Mesendoderm (in vitro differentiated cells): ENCODE results near the gene IDNK.

Experiments used
- DNase-seq: peaks from one replicate; pipeline ENCODE4 v3.0.0; 2013
- H2AK5ac ChIP-seq: 2 replicates; pipeline ENCODE4 v1.6.1; 2013; ENCODE audit warnings: low read length, inconsistent platforms
- H2BK120ac ChIP-seq: 2 replicates; pipeline ENCODE4 v1.6.1; 2013; ENCODE audit warnings: low read depth, mild to moderate bottlenecking, low read length, moderate library complexity, mixed read lengths
- H2BK15ac ChIP-seq: replicated peaks from 2 replicates; pipeline ENCODE4 v1.6.1; 2013; ENCODE audit warnings: low read depth, mild to moderate bottlenecking, moderate library complexity
- H2BK5ac ChIP-seq: 2 replicates; pipeline ENCODE4 v1.6.1; 2013; ENCODE audit warnings: low read length, inconsistent platforms
- H3K18ac ChIP-seq: 2 replicates; pipeline ENCODE4 v1.6.1; 2013; ENCODE audit warnings: mild to moderate bottlenecking, low read length, mixed read lengths
- H3K23ac ChIP-seq: one replicate; pipeline ENCODE4 v1.6.1; 2013; ENCODE audit warnings: low read length
- H3K27ac ChIP-seq: 2 replicates; pipeline ENCODE4 v1.5.1; 2013; ENCODE audit warnings: low read depth, mild to moderate bottlenecking, inconsistent platforms, low read length, moderate library complexity
- H3K27me3 ChIP-seq: 2 replicates; pipeline ENCODE4 v1.6.1; 2013; ENCODE audit warnings: low read length, control low read depth, mild to moderate bottlenecking, inconsistent platforms; ENCODE audit not compliant: insufficient read depth, poor library complexity
- H3K36me3 ChIP-seq: 2 replicates; pipeline ENCODE4 v1.6.1; 2013; ENCODE audit warnings: low read length, inconsistent platforms; ENCODE audit not compliant: control insufficient read depth, insufficient read depth
- H3K4ac ChIP-seq: one replicate; pipeline ENCODE4 v1.6.1; 2013; ENCODE audit warnings: low read depth, mild to moderate bottlenecking, low read length, moderate library complexity
- H3K4me1 ChIP-seq: 2 replicates; pipeline ENCODE4 v1.6.1; 2013; ENCODE audit warnings: low read depth, low read length, inconsistent platforms; ENCODE audit not compliant: control insufficient read depth
- H3K4me2 ChIP-seq: 2 replicates; pipeline ENCODE4 v1.6.1; 2013; ENCODE audit warnings: low read length
- H3K4me3 ChIP-seq: 2 replicates; pipeline ENCODE4 v1.5.1; 2013; ENCODE audit warnings: mild to moderate bottlenecking, low read length
- H3K56ac ChIP-seq: one replicate; pipeline ENCODE4 v1.6.1; 2013; ENCODE audit warnings: low read length
- H3K79me1 ChIP-seq: 2 replicates; pipeline ENCODE4 v1.6.1; 2013; ENCODE audit warnings: low read length, inconsistent platforms
- H3K79me2 ChIP-seq: 2 replicates; pipeline ENCODE4 v1.6.1; 2013; ENCODE audit warnings: mild to moderate bottlenecking, low read length; ENCODE audit not compliant: control insufficient read depth, insufficient read depth
- H3K9ac ChIP-seq: 2 replicates; pipeline ENCODE4 v1.6.1; 2013; ENCODE audit warnings: low read length, inconsistent platforms
- H4K5ac ChIP-seq: one replicate; pipeline ENCODE4 v1.6.1; 2013; ENCODE audit warnings: low read length
- H4K8ac ChIP-seq: one replicate; pipeline ENCODE4 v1.6.1; 2013; ENCODE audit warnings: low read depth, mild to moderate bottlenecking, control low read depth, low read length, moderate library complexity
- WGBS: extraction: QIAGEN DNeasy Blood & Tissue Kit; methylation state at CpG from one replicate; pipeline ENCODE4 v1.1.7; 2013; ENCODE audit warnings: low lambda C conversion rate, missing lambda C conversion rate; ENCODE audit not compliant: insufficient coverage; ENCODE audit errors: extremely low coverage; 5-methylcytosine and 5-hydroxymethylcytosine counted together

IDNK gene

DNA sequence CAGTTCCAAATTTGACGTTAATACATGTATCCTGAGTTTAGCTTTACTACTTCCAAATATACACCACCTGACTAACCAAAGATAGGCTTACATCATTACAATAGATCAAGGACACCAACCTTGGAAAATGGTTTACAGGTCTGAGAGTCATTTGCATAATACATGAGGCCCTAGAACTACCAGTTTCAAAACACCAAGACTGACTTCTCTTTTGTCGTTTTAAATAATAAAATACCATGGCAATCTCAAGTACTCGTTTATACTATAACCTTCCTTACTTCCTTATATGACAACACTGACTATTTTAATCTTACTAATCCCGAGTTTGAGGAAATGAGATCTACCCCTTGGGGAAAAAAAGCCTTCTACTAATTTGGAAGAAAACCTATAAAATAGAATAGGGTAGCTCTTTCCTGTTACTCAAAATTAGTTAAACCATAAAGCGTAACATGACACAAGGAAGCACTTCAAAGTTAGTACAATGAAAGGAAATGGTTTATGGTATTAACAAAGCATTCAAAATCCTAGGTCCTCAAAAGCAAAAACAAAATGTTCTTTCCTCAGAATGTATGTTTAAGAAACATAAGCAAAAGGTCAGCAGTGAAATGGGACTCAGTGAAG, 42.7 kb downstream of the IDNK start:
- Histone ChIP-seq H3K4ac (no peak overlapping the region), H3K23ac (no peak overlapping the region), H2BK120ac (no peak overlapping the region), H3K79me1 (peaks cover 2% of the 10 kb centered on the region), H4K5ac (no peak overlapping the region), H3K79me2 (no peaks in the 10 kb centered on the region), H2BK15ac (no peak overlapping the region), H3K4me1 (no peaks in the 10 kb centered on the region), H3K18ac (no peak overlapping the region), H2BK5ac (no peak overlapping the region), H3K4me3 (no peak overlapping the region), H3K56ac (no peak overlapping the region), H3K27ac (no peak overlapping the region), H3K4me2 (no peak overlapping the region), H3K27me3 (no peaks in the 10 kb centered on the region), H3K36me3 (no peaks in the 10 kb centered on the region), H4K8ac (no peak overlapping the region), H2AK5ac (no peak overlapping the region), H3K9ac (no peak overlapping the region)
- WGBS = 83% methylated on average over 2 of the region's 5 CpGs
- DNase-seq = no peak

DNA sequence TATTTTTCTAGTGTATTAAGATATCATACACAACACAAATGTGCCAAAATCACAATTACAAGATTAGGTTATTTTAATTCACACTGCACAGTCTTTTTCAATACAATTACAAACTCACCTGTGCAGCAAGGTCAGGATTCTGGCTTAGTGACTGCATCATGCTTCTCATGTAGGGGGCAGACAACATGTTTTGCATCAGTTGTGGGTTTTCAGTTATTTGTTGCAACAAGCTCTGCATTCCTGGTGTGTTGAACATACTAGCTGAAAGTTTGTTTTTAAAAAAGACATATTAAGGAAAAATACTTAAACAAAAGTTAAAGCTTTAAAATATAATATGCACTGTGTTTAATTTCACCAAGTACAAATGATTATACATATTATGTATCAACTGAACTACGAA, 46.1 kb downstream of the IDNK start:
- H3K27ac ChIP-seq = no peak overlapping the region
- no peak overlapping the region for H3K9ac ChIP-seq
- H3K4me1 ChIP-seq = no peaks in the 10 kb centered on the region
- H3K18ac ChIP-seq = no peak overlapping the region
- H4K5ac ChIP-seq = no peak overlapping the region
- H3K23ac ChIP-seq = no peak overlapping the region
- no peak overlapping the region for H3K4ac ChIP-seq
- H2AK5ac ChIP-seq = no peak overlapping the region
- no CpG with 5 or more reads among the region's 1 CpG for WGBS
- no peak overlapping the region for H4K8ac ChIP-seq
- no peak overlapping the region for H3K56ac ChIP-seq
- no peak for DNase-seq
- H2BK15ac ChIP-seq = no peak overlapping the region
- no peak overlapping the region for H3K4me2 ChIP-seq
- H3K27me3 ChIP-seq = no peaks in the 10 kb centered on the region
- H2BK120ac ChIP-seq = no peak overlapping the region
- no peaks in the 10 kb centered on the region for H3K36me3 ChIP-seq
- H2BK5ac ChIP-seq = no peak overlapping the region
- peaks cover 8% of the 10 kb centered on the region for H3K79me1 ChIP-seq
- H3K79me2 ChIP-seq = peaks cover 3% of the 10 kb centered on the region
- no peak overlapping the region for H3K4me3 ChIP-seq

DNA sequence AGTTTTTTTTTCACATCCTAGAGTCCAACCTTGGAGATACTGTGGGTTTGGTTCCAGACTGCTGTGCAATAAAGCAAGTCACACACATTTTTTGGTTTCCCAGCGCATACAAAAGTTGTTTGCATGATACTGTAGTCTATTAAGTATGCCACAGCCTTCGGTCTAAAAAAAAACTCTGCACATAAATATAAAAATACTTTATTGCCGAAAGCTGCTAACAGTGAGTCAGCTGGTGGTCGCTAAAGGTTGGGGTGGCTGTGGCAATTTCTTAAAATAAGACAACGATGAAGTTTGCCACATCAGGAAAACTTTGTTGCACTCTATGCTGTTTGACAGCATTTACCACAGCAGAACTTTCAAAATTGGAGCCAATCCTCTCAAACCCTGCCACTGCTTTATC, 47.4 kb downstream of the IDNK start:
- DNase-seq = no peak
- Histone ChIP-seq H3K27me3 (no peaks in the 10 kb centered on the region), H3K4me1 (no peaks in the 10 kb centered on the region), H2AK5ac (no peak overlapping the region), H3K4me2 (no peak overlapping the region), H3K79me2 (peaks cover 3% of the 10 kb centered on the region), H3K56ac (no peak overlapping the region), H3K27ac (no peak overlapping the region), H2BK15ac (no peak overlapping the region), H3K9ac (no peak overlapping the region), H3K4me3 (no peak overlapping the region), H3K36me3 (no peaks in the 10 kb centered on the region), H4K5ac (no peak overlapping the region), H2BK5ac (no peak overlapping the region), H3K4ac (no peak overlapping the region), H3K79me1 (peaks cover 8% of the 10 kb centered on the region), H3K18ac (no peak overlapping the region), H2BK120ac (no peak overlapping the region), H3K23ac (no peak overlapping the region), H4K8ac (no peak overlapping the region)
- no CpG with 5 or more reads among the region's 5 CpGs for WGBS

DNA sequence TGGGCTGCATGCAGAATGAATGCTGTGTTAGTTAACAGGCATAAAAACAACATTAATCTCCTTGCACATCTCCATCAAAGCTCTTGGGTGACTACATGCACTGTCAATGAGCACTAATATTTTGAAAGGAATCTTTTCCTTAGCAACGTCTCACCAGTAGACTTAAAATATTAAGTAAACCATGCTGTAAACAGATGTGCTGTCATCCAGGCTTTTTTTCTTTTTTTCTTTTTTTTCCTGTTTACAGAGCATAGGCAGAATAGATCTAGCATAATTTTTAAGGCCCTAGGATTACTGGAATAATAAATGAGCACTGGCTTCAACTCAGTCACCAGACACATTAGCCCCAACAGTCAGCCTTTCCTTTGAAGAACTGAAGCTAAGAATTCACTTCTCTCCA, 48.5 kb downstream of the IDNK start:
- no peak overlapping the region for H4K5ac ChIP-seq
- H2BK120ac ChIP-seq = no peak overlapping the region
- no peak overlapping the region for H3K4me2 ChIP-seq
- H3K9ac ChIP-seq = no peak overlapping the region
- no peak overlapping the region for H3K56ac ChIP-seq
- no peaks in the 10 kb centered on the region for H3K4me1 ChIP-seq
- H3K18ac ChIP-seq = no peak overlapping the region
- no CpG with 5 or more reads among the region's 1 CpG for WGBS
- no peak overlapping the region for H3K4me3 ChIP-seq
- no peak overlapping the region for H2BK5ac ChIP-seq
- DNase-seq = no peak
- H3K27ac ChIP-seq = no peak overlapping the region
- peaks cover 8% of the 10 kb centered on the region for H3K79me1 ChIP-seq
- no peaks in the 10 kb centered on the region for H3K27me3 ChIP-seq
- H3K23ac ChIP-seq = no peak overlapping the region
- H2AK5ac ChIP-seq = no peak overlapping the region
- no peak overlapping the region for H4K8ac ChIP-seq
- no peaks in the 10 kb centered on the region for H3K36me3 ChIP-seq
- no peak overlapping the region for H3K4ac ChIP-seq
- H2BK15ac ChIP-seq = no peak overlapping the region
- peaks cover 6% of the 10 kb centered on the region for H3K79me2 ChIP-seq

DNA sequence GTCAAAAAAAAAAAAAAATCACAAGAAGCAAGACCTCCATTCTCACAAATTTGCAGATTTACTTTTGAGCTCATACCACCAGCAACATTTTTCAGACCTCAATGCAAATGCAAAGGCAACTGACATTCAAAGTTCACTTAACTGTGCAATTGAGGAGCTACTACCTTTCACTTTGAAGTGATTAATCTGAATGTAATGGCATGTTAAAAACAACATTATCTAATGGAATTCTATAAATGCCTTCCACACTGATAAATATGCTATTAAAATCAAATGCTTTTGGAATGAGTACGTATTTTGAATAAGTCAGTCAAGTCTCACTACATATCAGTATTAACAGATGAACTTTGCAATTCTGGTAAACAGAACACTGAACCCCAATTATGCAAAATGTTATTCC, 52.5 kb downstream of the IDNK start:
- no peak overlapping the region for H3K4me3 ChIP-seq
- H4K8ac ChIP-seq = no peak overlapping the region
- DNase-seq = no peak
- no peak overlapping the region for H2AK5ac ChIP-seq
- H3K56ac ChIP-seq = no peak overlapping the region
- no peak overlapping the region for H2BK120ac ChIP-seq
- H4K5ac ChIP-seq = no peak overlapping the region
- H3K27me3 ChIP-seq = no peaks in the 10 kb centered on the region
- no peak overlapping the region for H3K27ac ChIP-seq
- no peak overlapping the region for H2BK5ac ChIP-seq
- no peak overlapping the region for H3K4me2 ChIP-seq
- H3K36me3 ChIP-seq = peaks cover 5% of the 10 kb centered on the region
- no peaks in the 10 kb centered on the region for H3K4me1 ChIP-seq
- no peak overlapping the region for H3K4ac ChIP-seq
- WGBS = no CpG with 5 or more reads among the region's 1 CpG
- peaks cover 16% of the 10 kb centered on the region for H3K79me1 ChIP-seq
- H3K9ac ChIP-seq = no peak overlapping the region
- no peak overlapping the region for H2BK15ac ChIP-seq
- H3K18ac ChIP-seq = no peak overlapping the region
- H3K23ac ChIP-seq = no peak overlapping the region
- H3K79me2 ChIP-seq = peaks cover 17% of the 10 kb centered on the region

DNA sequence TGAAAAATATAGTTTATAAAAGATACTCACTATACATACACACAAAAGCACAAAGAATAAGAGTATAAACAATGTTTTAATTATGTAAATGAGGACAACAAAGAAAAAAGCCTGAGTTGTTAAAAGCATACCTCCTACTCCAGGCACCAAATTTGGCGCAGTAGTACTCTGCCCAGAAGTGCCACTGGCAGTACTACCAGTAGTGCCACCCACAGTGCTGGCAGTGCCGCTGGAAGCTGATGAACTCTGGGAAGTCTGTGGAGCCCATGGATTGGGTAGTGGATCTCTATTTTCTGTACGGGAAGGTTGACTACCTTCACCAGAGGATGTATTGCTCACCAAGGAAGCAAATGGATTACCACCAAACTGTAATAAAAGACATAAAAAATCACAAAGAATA, 54.7 kb downstream of the IDNK start:
- Histone ChIP-seq H3K4ac (no peak overlapping the region), H3K27ac (no peak overlapping the region), H3K27me3 (no peaks in the 10 kb centered on the region), H3K56ac (no peak overlapping the region), H2AK5ac (no peak overlapping the region), H4K8ac (no peak overlapping the region), H2BK5ac (no peak overlapping the region), H2BK120ac (no peak overlapping the region), H3K4me3 (no peak overlapping the region), H3K79me2 (peaks cover 33% of the 10 kb centered on the region), H3K4me2 (no peak overlapping the region), H3K18ac (no peak overlapping the region), H3K4me1 (no peaks in the 10 kb centered on the region), H3K23ac (no peak overlapping the region), H3K36me3 (peaks cover 5% of the 10 kb centered on the region), H3K9ac (no peak overlapping the region), H3K79me1 (peaks cover 19% of the 10 kb centered on the region), H2BK15ac (no peak overlapping the region), H4K5ac (no peak overlapping the region)
- WGBS = no CpG with 5 or more reads among the region's 3 CpGs
- DNase-seq = no peak
